Ascending aorta (tissue), 2 donors: Measurements from ENCODE around the gene FAM53B. TPM values are rescaled to one million over a fixed set of nuclear protein-coding genes. Genes with fewer than 3 reads are reported as not detected.

Experiments used
- DNase-seq, 2 donors: peaks; one replicate each; pipeline ENCODE4 v3.0.0-alpha.2; 2019; ENCODE audit warnings: low spot score in 2 of 2
- H3K27ac ChIP-seq, 2 donors: fragments of 200-600 bp; sonication (generic); one replicate each; pipeline ENCODE4 v1.5.1; 2016 to 2017; ENCODE audit warnings: mild to moderate bottlenecking in 1 of 2
- H3K27me3 ChIP-seq: fragments of 200-600 bp; sonication (generic); one replicate; pipeline ENCODE4 v1.5.1; 2017
- H3K36me3 ChIP-seq, 2 donors: fragments of 200-600 bp; sonication (generic); one replicate each; pipeline ENCODE4 v1.5.1; 2016
- H3K4me1 ChIP-seq, 2 donors: fragments of 200-600 bp; sonication (generic); one replicate each; pipeline ENCODE4 v1.5.1; 2016 to 2017; ENCODE audit warnings: mild to moderate bottlenecking in 1 of 2
- H3K4me3 ChIP-seq, 2 donors: fragments of 200-600 bp; sonication (generic); one replicate each; pipeline ENCODE4 v1.5.1; 2016 to 2017; ENCODE audit warnings: mild to moderate bottlenecking in 1 of 2
- H3K9me3 ChIP-seq, 2 donors: fragments of 200-600 bp; sonication (generic); one replicate each; pipeline ENCODE4 v1.5.1; 2016
- CTCF ChIP-seq, 3 experiments: fragments of 200-600 bp in 2 of 3; fragments of 450-650 bp in 1 of 3; sonication (generic) in 2 of 3; IDR thresholded peaks; one replicate each; pipeline ENCODE4 v1.5.1; 2016 to 2019; ENCODE audit warnings: antibody characterized with exemption in 3 of 3, mild to moderate bottlenecking in 1 of 3, moderate library complexity in 1 of 3
- intact Hi-C: fragments of 100-400 bp; cut with DNase I; formaldehyde crosslinking; loops from one replicate; pipeline ENCODE4 v1.15.1; 2023
- total RNA-seq: library from RNA; depleted of rRNA; stranded (reverse); fragments of >200 nt; gene quantifications from one replicate; pipeline ENCODE4 v1.1.0, GENCODE V29; 2016

The FAM53B gene
- total RNA-seq, 1 donor from 2014 or later = 52.5 TPM

- no peaks in the 10 kb centered on the region for H3K9me3 ChIP-seq
- no peaks in the 10 kb centered on the region for H3K27me3 ChIP-seq
- intact Hi-C loops = no loop called here
- H3K4me1 ChIP-seq = peaks cover 32 to 45% of the 10 kb centered on the region in 2 donors
- DNase-seq = peak in 1 of 2 donors; percentile 61
- H3K27ac ChIP-seq = peak overlapping the region; percentile 81 to 87
- no peak for TF ChIP-seq CTCF (IDR thresholded peaks at IDR 0.05)
- no peaks in the 10 kb centered on the region for H3K36me3 ChIP-seq
- H3K4me3 ChIP-seq = peak overlapping the region in 1 of 2 donors; percentile 29
Measured at GRCh38 chr10:124733571-124734245, 10.5 kb downstream of the FAM53B start.

- peaks cover 32 to 41% of the 10 kb centered on the region in 2 donors for H3K4me1 ChIP-seq
- intact Hi-C loops = no loop called here
- H3K4me3 ChIP-seq = peak overlapping the region in 1 of 2 donors; percentile 29
- DNase-seq = peak; percentile 59 to 87
- no peaks in the 10 kb centered on the region for H3K27me3 ChIP-seq
- H3K27ac ChIP-seq = peak overlapping the region; percentile 81 to 87
- no peak for TF ChIP-seq CTCF (IDR thresholded peaks at IDR 0.05)
- no peaks in the 10 kb centered on the region for H3K9me3 ChIP-seq
- no peaks in the 10 kb centered on the region for H3K36me3 ChIP-seq
Measured at GRCh38 chr10:124732931-124733570, 11.1 kb downstream of the FAM53B start.

- Histone ChIP-seq H3K4me3 (no peak overlapping the region), H3K27me3 (no peaks in the 10 kb centered on the region), H3K27ac (peak overlapping the region in 1 of 2 donors; percentile 87), H3K9me3 (no peaks in the 10 kb centered on the region), H3K4me1 (peaks cover 23 to 30% of the 10 kb centered on the region in 2 donors), H3K36me3 (no peaks in the 10 kb centered on the region)
- intact Hi-C loops = no loop called here
- peak in 1 of 2 donors; percentile 34 for DNase-seq
- TF ChIP-seq CTCF (IDR thresholded peaks at IDR 0.05) = no peak
Measured at GRCh38 chr10:124731551-124731950, 12.6 kb downstream of the FAM53B start.

- Histone ChIP-seq H3K4me3 (no peak overlapping the region), H3K27me3 (no peaks in the 10 kb centered on the region), H3K27ac (no peak overlapping the region), H3K9me3 (no peaks in the 10 kb centered on the region), H3K4me1 (peaks cover 16 to 22% of the 10 kb centered on the region in 2 donors), H3K36me3 (no peaks in the 10 kb centered on the region)
- DNase-seq = peak in 1 of 2 donors; percentile 37
- TF ChIP-seq CTCF (IDR thresholded peaks at IDR 0.05) = no peak
- intact Hi-C loops = no loop called here
Measured at GRCh38 chr10:124730790-124731189, 13.4 kb downstream of the FAM53B start.

GRCh38 chr10:124728830-124729661, 15.1 kb downstream of the FAM53B start:
- Histone ChIP-seq H3K27ac (peak overlapping the region; percentile 17 to 46), H3K4me1 (peaks cover 18% of the 10 kb centered on the region in 2 donors), H3K9me3 (no peaks in the 10 kb centered on the region), H3K36me3 (no peaks in the 10 kb centered on the region), H3K4me3 (no peak overlapping the region), H3K27me3 (no peaks in the 10 kb centered on the region)
- intact Hi-C loops = no loop called here
- TF ChIP-seq CTCF (IDR thresholded peaks at IDR 0.05) = no peak
- peak in 1 of 2 donors; percentile 47 for DNase-seq
